ENCODE measurements around the gene TNS4. TPM values are rescaled to one million over a fixed set of nuclear protein-coding genes. Genes with fewer than 3 reads are reported as not detected.

TNS4 gene
- total RNA-seq, 1 experiment from 2014 or later = not detected

DNA sequence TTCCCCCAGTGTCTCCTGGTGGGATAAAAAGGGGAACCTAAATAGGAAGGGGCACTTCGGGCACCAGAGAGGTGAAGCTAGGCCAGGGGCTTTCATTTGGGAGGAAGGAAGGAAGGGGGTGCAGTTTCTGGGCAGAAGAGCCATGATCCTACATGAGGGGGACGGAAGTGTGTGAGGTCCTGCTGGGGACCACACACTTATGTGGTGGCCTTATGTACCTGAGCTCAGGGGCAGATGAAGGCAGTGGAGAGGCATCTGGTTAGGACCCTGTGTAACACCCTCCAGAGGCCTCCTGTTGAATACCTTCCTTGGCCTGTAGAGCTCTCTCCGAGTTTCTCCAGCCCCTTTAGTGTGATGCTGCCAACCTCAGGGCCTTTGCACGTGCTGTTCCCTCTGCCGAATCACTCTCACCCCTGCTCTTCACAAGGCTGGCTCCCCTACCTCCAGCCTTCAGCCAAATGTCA is 37.0 kb downstream of the TNS4 start:
- in situ Hi-C loops (cut with HindIII; ENCODE audit: low sequenced_read_pairs) = no loop called here
- DNase-seq (ENCODE audit: low spot score) = no peak

DNA sequence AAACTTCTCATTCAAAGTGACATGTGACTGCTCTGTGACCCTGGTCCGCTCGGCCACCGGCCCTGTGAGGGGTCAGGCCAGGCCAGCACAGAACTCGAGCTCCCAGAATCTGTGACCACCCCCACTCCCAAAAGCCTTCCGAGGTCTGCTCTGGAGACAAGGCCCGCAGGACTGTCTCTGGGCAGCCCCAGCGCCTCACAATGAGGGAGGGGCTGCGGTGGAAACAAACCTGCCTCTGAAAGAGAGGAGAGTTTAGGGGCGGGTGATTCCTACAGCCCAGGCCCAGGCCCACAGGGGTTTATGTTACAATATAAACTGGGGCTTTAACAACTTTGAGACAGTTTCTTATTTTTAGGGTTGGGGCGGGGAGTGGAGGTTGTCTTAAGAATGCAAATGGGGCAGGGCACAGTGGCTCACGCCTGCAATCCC is 38.3 kb downstream of the TNS4 start:
- no peak for DNase-seq (ENCODE audit: low spot score)
- in situ Hi-C loops (cut with HindIII; ENCODE audit: low sequenced_read_pairs) = no loop called here

- no peak for DNase-seq (ENCODE audit: low spot score)
These were observed 38.9 kb downstream of the TNS4 start for GRCh38 chr17:40462343-40463121.

DNA sequence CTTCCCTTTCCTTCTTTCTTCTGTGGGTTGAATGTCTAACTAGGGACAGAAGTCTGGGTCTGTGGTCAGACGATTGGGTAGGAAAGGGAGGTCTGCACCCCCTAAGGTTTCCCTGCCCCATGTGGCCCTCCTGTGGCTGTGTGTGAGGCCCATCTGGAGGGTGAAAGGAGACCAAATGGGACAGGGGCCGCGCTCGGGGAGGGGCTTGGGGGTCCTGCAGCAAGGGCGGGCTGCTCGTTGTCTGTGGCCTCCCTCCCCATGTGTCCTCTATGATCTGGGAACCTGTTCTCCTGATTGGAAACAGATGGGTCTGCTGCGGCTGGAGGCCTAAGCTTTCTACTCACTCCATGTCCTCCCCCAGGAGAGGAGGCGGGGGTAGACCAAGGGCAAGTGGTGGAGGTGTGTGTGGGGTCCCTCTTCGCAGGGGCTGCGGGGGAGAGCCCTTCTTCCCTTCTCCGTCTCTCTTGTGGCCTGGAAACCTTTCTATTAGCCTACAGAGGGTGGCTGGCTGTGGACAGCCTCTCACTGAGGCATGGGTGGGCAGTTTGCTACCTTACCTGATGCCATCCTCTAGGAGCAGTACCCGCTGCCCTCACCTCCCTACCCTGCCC is 39.6 kb downstream of the TNS4 start:
- in situ Hi-C loops (cut with HindIII; ENCODE audit: low sequenced_read_pairs) = no loop called here
- DNase-seq (ENCODE audit: low spot score) = no peak

More at GRCh38 chr17:40462343-40463121, 38.9 kb downstream of the TNS4 start:
- in situ Hi-C loops (cut with HindIII; ENCODE audit: low sequenced_read_pairs) = no loop called here

DNA sequence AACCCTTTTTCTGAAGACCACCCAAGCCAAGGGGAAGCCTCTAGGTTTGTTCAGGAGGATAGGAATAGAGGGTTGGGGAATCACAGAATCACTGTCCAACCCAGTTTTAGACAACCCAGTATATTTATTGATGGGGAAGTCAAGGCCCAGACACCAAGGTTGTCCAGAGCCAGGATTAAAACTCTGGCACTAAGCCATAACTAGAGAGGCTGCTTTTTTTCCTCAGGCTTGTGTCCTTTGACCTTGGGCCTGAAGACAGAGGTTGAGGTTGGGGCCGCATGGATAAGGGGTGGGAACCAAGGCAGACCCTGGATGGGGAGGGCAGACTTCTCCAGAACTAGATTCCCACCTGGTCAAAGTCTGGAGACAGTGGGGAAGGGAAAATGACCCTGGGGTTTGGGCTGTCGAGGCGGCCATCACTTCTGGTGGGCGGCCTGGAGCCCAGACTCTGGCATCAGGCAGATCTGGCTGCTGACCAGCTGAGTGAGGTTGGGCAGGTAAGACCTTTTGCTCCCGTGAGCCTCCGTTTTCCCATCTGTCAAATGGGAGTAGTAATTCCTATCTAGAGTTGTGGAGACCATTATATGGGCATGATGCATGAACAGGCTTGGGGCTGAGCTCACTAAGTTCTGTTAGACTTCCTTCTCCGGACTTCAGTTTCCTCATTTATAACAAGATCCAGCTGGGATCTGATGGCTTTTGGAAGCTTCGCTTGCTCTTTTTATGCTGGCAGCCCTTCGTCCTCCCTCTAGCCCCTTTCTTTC is 40.3 kb downstream of the TNS4 start:
- in situ Hi-C loops (cut with HindIII; ENCODE audit: low sequenced_read_pairs) = no loop called here
- no peak for DNase-seq (ENCODE audit: low spot score)

DNA sequence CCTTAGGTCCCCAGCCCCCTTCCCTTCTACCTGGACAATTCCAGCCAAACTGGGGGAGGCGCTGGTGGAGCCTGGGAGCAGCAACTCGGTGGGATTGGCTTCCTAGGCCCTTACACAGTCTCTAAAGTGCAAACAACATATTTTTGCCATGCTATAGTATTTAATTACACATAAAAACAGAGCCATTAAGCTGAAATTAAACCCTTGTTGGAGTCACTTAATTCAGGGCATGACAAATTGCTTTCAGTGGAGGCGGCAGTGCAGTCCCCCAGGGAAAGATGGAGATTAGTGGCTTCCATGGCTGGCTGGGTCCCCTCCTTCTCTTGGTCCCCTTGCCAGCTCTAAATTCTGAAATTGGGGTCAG is 40.8 kb downstream of the TNS4 start:
- in situ Hi-C loops (cut with HindIII; ENCODE audit: low sequenced_read_pairs) = no loop called here
- no peak for DNase-seq (ENCODE audit: low spot score)

- no peak for DNase-seq (ENCODE audit: low spot score)
- in situ Hi-C loops (cut with HindIII; ENCODE audit: low sequenced_read_pairs) = no loop called here
These were observed 41.5 kb downstream of the TNS4 start for GRCh38 chr17:40459636-40460603.

- in situ Hi-C loops (cut with HindIII; ENCODE audit: low sequenced_read_pairs) = no loop called here
- no peak for DNase-seq (ENCODE audit: low spot score)
These were observed 42.5 kb downstream of the TNS4 start for GRCh38 chr17:40458851-40459482.

DNA sequence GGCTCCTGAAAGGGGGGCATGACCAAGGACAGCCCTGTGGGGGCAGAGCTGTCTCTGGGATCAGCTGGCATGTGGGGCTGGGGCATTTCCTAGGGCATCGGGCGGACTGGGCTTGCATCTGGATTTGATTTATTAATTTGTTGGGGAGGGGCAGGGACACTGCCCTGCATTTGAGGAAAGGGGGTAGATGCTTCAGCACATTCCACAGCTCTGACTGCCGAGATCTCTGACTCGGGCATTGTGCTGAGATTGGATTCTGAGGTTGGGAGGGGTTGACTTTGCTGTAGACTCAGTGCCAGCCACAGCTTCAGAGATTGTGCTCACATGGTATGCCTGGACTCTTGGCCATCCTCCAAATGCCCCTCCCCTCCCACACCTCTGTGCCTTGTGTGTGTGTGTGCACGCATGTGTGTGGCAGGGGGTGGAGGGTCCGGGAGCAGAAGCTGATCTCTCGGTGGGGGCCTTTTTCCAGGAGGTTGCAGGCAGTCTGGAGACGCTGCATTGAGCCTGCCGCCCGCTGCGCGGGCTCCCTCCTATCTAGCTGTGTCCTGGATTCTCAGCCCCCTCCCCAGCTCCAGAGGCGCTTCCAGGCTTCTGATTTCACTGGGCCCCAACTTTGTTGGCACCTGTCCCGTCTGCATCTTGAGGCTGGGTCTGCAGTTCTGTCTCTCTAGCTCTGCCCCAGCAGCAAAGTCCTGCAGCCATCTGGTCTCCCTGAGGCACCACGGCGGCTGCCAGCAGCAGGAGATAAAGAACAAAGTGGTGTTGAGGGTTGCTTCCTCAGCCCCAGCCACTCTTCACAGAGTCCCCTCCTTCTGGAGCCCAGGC is 43.2 kb downstream of the TNS4 start:
- in situ Hi-C loops (cut with HindIII; ENCODE audit: low sequenced_read_pairs) = no loop called here
- peak; percentile 46 for DNase-seq (ENCODE audit: low spot score)

DNA sequence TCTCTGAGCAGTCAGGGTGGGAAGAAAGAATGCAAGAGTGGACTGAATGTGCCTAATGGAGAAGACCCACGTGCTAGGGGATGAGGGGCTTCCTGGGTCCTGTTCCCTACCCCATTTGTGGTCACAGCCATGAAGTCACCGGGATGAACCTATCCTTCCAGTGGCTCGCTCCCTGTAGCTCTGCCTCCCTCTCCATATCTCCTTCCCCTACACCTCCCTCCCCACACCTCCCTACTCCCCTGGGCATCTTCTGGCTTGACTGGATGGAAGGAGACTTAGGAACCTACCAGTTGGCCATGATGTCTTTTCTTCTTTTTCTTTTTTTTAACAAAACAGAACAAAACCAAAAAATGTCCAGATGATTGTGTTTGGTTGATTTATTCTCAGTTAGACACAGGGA is 44.1 kb downstream of the TNS4 start:
- DNase-seq (ENCODE audit: low spot score) = no peak
- in situ Hi-C loops (cut with HindIII; ENCODE audit: low sequenced_read_pairs) = no loop called here

DNA sequence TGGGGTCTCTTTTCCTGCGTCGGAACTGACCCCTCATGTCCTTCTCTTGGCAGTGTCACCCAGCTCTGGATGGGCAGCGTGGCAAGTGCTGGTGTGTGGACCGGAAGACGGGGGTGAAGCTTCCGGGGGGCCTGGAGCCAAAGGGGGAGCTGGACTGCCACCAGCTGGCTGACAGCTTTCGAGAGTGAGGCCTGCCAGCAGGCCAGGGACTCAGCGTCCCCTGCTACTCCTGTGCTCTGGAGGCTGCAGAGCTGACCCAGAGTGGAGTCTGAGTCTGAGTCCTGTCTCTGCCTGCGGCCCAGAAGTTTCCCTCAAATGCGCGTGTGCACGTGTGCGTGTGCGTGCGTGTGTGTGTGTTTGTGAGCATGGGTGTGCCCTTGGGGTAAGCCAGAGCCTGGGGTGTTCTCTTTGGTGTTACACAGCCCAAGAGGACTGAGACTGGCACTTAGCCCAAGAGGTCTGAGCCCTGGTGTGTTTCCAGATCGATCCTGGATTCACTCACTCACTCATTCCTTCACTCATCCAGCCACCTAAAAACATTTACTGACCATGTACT is 44.9 kb downstream of the TNS4 start:
- no peak for DNase-seq (ENCODE audit: low spot score)
- in situ Hi-C loops (cut with HindIII; ENCODE audit: low sequenced_read_pairs) = no loop called here

DNA sequence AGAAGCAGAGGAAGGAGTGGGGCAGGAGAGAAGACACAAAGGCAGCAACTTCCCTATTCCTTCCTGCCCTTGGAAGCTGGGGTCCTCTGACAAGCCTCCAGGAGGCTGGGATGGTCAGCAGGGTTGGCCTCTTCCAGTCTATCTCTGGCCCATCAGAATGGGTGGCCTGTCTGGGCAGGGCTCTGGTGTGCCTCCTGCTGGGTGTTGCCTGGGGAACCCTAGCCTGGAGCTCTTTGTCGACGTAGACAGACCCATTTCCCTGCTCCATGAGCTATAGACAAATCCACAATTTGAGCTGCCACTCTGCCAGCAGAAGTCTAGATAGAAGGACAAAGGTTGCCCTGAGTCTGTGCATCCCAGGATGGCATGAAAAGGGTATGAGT is 46.8 kb downstream of the TNS4 start:
- DNase-seq (ENCODE audit: low spot score) = no peak
- in situ Hi-C loops (cut with HindIII; ENCODE audit: low sequenced_read_pairs) = no loop called here

- DNase-seq (ENCODE audit: low spot score) = no peak
These were observed 47.4 kb downstream of the TNS4 start for GRCh38 chr17:40453881-40454612.

GRCh38 chr17:40452921-40453378 is 48.5 kb downstream of the TNS4 start:
- no peak for DNase-seq (ENCODE audit: low spot score)
- in situ Hi-C loops (cut with HindIII; ENCODE audit: low sequenced_read_pairs) = no loop called here

More at GRCh38 chr17:40453881-40454612, 47.4 kb downstream of the TNS4 start:
- in situ Hi-C loops (cut with HindIII; ENCODE audit: low sequenced_read_pairs) = no loop called here

DNA sequence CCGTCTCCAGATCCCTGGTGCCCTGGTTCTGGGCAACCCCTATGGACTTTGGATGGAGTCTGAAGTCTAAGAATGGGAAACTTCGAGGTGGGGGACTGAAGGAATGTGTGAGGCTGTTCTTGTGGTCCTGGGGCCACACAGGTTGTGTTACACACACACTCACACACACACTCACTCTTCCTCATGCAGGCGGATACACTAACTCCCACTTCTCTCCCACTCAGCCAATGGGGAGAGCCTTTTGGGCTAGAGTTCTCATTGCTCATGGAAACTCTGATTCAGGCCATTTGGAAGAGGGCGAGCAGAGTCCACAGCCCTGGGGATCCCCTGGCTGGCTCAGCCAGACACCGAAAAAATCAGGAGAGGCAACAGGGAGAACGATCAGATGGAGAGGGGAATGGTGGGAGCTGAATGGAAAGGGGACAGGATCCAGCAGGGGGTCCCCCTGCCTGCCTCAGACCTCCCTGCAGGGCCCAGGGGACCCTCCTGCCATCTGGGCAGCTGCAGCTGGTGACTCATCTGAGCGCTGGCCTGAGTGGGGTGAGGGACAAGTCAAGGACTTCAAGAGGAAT is 49.1 kb downstream of the TNS4 start:
- in situ Hi-C loops (cut with HindIII; ENCODE audit: low sequenced_read_pairs) = no loop called here
- DNase-seq (ENCODE audit: low spot score) = no peak

DNA sequence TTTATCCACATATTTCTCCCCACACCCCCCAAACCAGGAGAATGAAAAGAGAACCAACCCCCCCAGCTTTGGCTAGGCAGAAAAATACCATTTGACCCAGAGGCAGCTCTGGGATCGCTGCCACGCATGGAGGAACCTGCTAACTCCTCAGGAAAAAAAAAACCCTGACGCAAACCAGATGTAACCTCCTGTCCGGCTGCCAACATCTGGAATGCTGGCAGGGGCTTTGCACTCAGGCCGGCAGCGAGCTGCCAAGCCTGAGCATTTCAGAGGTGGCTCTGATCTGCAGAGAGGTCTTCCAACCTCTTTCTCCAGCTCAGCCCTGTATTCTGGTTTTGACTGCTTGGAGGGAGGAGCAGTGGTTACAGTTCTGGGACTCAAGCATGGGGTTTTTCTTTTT is 50.0 kb downstream of the TNS4 start:
- DNase-seq (ENCODE audit: low spot score) = no peak
- in situ Hi-C loops (cut with HindIII; ENCODE audit: low sequenced_read_pairs) = no loop called here
